Islet of Langerhans (tissue), 1 donor: ENCODE measurements around the gene DPY19L1.
"Not testable (repeated sequence)": the region's sequence is repeated elsewhere in the genome, so short reads cannot be mapped to it uniquely, and the experiment has no call there.

ENCODE experiments used
- FAIRE-seq: peaks from one replicate; lab custom pipeline; 2011; peaks lifted over from hg19 to GRCh38; lab: Jason Lieb, UNC

DPY19L1 gene

DNA sequence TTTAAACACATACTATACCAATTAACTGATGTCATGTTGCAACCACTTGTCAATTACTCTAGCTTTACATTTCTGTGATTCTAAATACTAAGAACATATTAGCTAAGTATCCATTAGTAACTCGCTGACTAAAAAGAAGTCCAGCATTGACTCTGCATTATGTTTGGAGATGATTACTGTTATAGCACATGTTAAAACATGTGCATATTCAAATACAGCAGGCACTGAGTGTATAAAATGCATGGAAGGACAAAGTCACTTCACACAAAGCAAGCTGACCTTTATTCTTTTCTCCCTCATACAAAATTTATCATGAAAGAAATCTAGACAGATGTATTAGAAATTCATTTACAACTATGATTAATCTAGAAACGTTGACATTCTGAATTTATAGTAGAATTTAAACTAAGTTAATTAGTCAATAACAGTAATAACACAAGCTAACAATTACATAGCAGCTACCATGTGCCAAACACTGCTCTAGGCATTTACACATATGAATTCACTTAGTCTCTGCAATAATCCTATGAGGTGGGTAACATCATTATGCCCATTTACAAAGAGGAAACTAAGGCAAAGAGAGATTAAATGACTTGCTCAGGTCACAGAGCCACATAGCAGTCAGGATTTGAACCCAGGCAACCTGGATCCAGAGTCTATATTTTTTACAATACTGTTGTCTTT, 48.7 kb downstream of the DPY19L1 start:
- not testable (repeated sequence) for FAIRE-seq

GRCh38 chr7:34985155-34985554, 52.1 kb downstream of the DPY19L1 start:
- FAIRE-seq = not testable (repeated sequence)

DNA sequence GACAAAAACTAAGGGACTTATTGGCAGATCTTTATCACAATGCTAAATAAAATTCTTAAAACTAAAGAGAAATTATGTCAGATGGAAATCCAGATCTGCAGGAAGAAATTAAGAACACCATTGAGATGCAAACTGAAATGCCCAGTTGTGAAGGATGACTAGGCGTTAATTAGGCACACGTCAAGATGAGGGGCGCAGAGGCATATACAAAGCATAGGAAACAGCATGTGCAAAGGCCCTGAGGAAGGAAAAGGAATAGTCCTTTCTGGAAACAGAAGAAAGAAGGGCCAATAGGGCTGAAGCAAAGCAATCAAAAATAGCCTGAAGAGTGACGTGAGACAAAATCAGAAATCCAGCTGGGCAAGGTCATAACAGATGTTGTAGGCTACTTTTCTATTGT, 53.1 kb downstream of the DPY19L1 start:
- not testable (repeated sequence) for FAIRE-seq

DNA sequence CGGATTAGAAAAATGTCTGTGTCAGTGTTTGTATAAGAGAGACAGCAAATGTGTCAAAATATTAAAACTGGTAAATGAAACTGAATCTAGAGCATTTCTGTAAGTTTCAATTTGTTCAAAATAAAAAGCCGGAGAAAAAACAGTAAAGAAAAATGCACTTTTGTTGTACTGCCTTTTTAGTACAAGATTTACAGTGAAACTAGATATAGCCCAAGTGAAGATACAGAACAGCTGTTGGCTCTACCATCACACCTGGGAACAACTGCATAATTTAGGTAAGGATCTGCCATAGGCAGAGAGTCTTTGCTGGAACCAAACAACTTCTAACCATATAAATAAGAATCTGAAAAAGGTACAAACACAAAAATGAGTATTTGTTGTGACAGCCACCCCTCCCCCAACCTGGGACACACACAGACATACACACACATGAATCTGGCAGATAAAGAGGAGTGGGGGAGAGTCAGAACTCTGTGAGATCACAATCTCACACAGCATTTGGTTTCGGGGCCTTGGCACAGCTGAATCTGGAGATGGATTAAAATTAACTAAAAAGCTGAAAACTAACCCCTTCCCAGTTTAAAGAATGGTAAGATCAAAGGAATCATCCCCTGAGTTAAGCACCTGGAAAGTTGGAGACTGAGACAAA, 54.8 kb downstream of the DPY19L1 start:
- no peak for FAIRE-seq

DNA sequence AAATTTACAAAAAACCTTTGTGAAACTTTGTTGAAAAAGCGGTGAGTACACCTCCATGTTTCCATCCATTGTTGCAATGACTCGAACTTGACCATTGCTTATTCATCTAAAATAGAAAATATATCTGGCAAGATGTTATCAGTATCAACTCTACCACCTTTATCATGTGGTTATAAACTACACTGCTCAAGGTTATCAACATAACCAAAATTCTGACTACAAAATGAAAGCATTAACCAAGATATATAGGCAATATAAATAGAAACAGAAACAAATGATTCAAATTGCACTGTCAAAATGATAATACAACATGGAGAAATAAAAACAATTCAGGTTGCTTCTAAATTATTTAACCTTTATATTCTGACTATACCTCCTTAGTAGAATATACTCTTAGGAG, 58.2 kb downstream of the DPY19L1 start:
- FAIRE-seq = peak; percentile 81

GRCh38 chr7:34973400-34973760, 63.9 kb downstream of the DPY19L1 start:
- no peak for FAIRE-seq

- not testable (repeated sequence) for FAIRE-seq
These were observed 64.4 kb downstream of the DPY19L1 start for GRCh38 chr7:34972739-34973399.

DNA sequence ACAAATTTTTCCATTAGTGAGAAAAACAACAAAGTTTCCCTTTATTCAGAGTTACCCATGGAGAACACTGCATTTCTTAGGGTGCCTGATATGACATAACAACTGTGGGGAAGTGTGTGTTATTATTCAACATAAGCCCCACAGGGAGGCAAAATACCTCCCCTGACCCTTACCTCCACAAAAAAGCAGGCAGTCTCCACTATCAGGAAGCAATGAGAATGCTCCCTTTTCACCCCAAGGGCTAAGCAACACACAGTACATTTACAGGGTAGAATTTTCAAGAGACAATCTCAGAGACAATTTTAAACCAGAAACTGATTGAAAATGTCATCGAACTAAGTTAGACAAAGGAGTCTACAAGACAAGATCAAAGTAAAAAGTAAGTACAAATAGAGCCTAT, 69.5 kb downstream of the DPY19L1 start:
- FAIRE-seq = not testable (repeated sequence)

- not testable (repeated sequence) for FAIRE-seq
These were observed 70.8 kb downstream of the DPY19L1 start for GRCh38 chr7:34966504-34966903.

GRCh38 chr7:34958021-34958420, 79.3 kb downstream of the DPY19L1 start:
- FAIRE-seq = no peak

- FAIRE-seq = no peak
These were observed 84.5 kb downstream of the DPY19L1 start for GRCh38 chr7:34952822-34953221.

DNA sequence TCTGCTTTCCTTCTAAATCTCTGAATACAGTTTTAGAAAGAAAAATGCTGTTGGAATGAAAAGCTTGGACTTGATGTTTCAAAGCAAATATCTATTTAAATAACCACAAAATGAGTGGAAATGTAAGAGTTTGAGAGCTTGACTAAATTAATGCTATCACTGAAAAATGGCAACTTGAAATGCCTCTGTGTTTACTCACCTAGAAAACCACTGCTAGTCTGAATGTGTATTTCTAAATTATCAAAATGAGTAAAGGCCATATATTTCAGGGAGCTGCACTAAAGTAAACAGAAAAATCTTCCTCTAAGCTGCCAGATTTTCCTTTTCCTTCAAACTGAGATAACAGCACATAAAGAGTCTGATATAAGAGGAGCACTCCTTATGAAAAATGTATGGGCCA, 87.9 kb downstream of the DPY19L1 start:
- peak; percentile 36 for FAIRE-seq

DNA sequence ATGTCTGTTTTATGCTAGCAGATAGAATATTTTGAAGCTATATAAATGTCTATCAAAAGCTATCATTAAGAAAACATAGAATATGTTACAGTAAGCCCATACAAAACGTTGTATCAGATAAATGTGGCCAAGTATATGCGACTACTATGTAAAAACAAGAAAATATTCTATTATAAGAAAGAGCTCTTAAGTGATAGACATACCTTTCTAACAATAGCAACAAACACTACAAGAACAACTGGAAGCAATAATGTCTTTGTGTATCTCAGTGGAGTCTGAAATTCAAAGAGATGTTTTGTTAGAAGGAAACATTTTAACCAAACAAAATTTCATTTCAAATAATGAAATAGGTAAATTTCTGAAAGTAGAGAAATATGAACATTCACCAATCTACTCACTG, 89.9 kb downstream of the DPY19L1 start:
- not testable (repeated sequence) for FAIRE-seq

DNA sequence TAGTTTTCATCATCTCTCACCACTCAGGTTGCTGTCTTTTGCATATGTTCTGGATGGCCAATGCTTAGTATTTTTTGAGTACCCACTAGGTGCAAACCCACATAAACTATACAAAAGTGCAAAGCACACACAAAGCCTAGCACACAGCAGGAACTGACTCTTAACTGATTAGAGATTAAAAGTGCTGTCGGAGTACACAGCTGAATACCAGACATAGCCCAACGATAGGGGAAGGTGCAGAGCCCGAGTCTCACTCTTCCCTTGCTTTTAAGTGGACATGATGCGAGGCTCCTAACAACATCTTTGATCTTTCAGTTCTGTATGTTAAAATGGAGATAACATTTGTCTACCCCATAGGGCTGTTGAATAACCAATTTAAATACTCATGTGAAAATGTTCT, 90.8 kb downstream of the DPY19L1 start:
- no peak for FAIRE-seq

GRCh38 chr7:34945894-34946477, 91.3 kb downstream of the DPY19L1 start:
- FAIRE-seq = not testable (repeated sequence)

DNA sequence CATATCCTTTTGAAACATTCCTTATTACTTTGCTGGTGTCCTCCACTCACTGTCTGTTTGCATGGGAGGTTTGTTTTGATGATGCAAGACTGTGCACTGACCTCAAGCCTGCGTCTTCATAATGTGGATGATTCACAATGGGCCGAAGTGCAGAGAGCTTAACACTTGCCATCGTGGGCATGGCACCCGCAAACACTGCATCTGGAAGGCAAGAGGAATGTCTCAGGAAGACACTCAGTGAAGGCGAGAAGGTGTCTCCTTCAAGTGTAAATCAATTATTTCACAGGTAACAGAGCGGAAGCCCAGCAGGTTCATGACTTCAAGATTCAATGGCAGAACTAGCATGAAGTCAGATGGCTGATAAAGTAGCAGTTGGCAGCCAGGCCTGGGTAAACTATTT, 98.1 kb downstream of the DPY19L1 start:
- no peak for FAIRE-seq

GRCh38 chr7:34935735-34936165, 101.5 kb downstream of the DPY19L1 start:
- peak; percentile 86 for FAIRE-seq

DNA sequence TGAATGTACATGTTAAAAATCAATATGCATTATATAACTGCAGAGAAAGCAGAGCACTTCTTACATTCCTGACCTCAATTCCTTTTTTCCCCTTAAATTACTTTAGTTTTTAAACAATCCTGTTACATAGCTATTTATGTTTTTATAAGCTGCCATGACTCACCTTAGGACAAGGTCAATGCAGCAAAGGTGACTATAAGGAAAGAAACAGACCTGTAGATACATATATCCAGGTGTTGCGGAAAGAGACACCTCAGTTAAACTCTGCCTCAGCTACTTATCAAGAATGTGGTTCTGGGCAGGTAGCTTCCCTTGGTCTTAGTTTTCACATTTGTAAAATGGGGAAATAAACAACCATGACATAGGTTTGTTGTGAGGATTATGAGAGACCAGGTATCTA, 105.5 kb downstream of the DPY19L1 start:
- FAIRE-seq = no peak

- not testable (repeated sequence) for FAIRE-seq
These were observed 107.5 kb downstream of the DPY19L1 start for GRCh38 chr7:34929783-34930182.

GRCh38 chr7:34928560-34928959, 108.7 kb downstream of the DPY19L1 start:
- no peak for FAIRE-seq

- FAIRE-seq = no peak
These were observed 109.2 kb downstream of the DPY19L1 start for GRCh38 chr7:34928052-34928451.

DNA sequence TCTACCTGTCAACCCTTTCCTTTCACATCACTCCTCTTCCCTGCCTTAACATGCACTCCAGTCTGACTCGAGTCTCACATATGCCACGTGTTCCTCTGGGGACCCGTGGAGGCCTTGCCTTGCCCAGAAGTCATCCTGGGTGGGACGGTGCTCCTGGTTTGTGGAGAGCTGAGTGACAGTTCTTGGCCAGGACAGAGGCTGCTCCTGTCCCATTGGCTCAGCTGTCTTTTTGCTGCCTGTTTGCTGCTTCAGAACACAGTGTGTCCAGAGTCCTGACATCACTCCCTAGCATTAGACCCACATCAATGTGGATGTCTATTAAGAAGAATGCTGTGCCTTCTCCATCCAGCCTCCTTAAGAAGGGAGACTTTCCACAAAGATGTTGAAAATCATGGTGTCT, 116.8 kb downstream of the DPY19L1 start:
- FAIRE-seq = not testable (repeated sequence)

GRCh38 chr7:34919038-34919437, 118.2 kb downstream of the DPY19L1 start:
- FAIRE-seq = not testable (repeated sequence)
